Stomach smooth muscle (tissue), 2 donors: ENCODE results near the gene ACTN1.

ENCODE experiments used
- H3K27ac ChIP-seq: one replicate; pipeline ENCODE4 v1.7.0; 2013; ENCODE audit warnings: mild to moderate bottlenecking, low read length, inconsistent platforms
- H3K27me3 ChIP-seq, 2 donors: one replicate each; pipeline ENCODE4 v1.7.0; 2013; ENCODE audit warnings: low read length in 2 of 2; ENCODE audit not compliant: insufficient read depth in 2 of 2, control insufficient read depth in 1 of 2
- H3K36me3 ChIP-seq, 2 donors: one replicate each; pipeline ENCODE4 v1.7.0; 2013; ENCODE audit warnings: low read length in 2 of 2; ENCODE audit not compliant: control insufficient read depth in 2 of 2, insufficient read depth in 2 of 2
- H3K4me1 ChIP-seq: one replicate; pipeline ENCODE4 v1.7.0; 2013; ENCODE audit warnings: low read length; ENCODE audit not compliant: control insufficient read depth, insufficient read depth
- H3K4me3 ChIP-seq, 2 donors: one replicate each; pipeline ENCODE4 v1.7.0; 2013; ENCODE audit warnings: low read length in 2 of 2
- H3K9ac ChIP-seq, 2 donors: one replicate each; pipeline ENCODE4 v1.7.0; 2013; ENCODE audit warnings: low read length in 2 of 2, mild to moderate bottlenecking in 1 of 2
- H3K9me3 ChIP-seq, 2 donors: one replicate each; pipeline ENCODE4 v1.7.0; 2013; ENCODE audit warnings: low read length in 2 of 2; ENCODE audit not compliant: control insufficient read depth in 2 of 2
- donor health status: healthy.
- donor health status: Pancreatic carcinoma.

The ACTN1 gene

DNA sequence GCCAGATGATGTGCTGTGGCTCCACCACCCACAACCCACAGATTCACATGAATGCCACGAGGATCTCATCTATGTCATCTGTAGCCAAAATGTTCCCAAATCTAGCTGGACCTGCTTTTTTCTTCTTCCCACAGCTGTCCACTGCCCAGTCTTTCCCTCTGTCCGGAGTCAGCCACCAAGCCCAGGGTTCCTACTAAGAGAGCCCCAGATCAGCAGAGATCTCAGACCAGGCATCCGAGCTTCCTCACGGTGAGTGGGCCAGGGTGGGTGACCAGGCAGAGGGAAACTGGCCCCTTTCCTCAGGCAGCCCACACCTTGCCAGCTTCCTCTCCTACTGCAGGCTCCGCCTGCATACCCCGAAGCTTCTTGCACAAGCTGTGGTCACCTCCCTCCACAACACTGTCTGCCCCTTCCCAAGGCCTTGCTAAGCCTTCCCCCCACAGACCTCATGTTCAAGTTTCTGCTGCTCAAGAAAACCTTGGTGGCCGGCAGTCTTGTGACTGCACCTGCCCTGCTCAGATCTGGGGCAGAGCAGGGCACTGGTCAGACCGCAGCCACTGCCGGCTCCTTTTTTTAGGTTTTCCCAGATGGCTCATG, 81.4 kb downstream of the ACTN1 start:
- H3K36me3 ChIP-seq: peaks cover 59 to 60% of the 10 kb centered on the region in 2 donors
- peak overlapping the region; percentile 89 for H3K27ac ChIP-seq
- H3K9me3 ChIP-seq: no peaks in the 10 kb centered on the region
- no peak overlapping the region for H3K9ac ChIP-seq
- H3K27me3 ChIP-seq: no peaks in the 10 kb centered on the region
- no peak overlapping the region for H3K4me3 ChIP-seq
- H3K4me1 ChIP-seq: peaks cover 79% of the 10 kb centered on the region

GRCh38 chr14:68896132-68896531, 83.0 kb downstream of the ACTN1 start:
- H3K4me1 ChIP-seq: peaks cover 66% of the 10 kb centered on the region
- no peaks in the 10 kb centered on the region for H3K27me3 ChIP-seq
- peaks cover 57 to 61% of the 10 kb centered on the region in 2 donors for H3K36me3 ChIP-seq
- H3K4me3 ChIP-seq: no peak overlapping the region
- no peak overlapping the region for H3K9ac ChIP-seq
- peak overlapping the region; percentile 88 for H3K27ac ChIP-seq
- no peaks in the 10 kb centered on the region for H3K9me3 ChIP-seq

DNA sequence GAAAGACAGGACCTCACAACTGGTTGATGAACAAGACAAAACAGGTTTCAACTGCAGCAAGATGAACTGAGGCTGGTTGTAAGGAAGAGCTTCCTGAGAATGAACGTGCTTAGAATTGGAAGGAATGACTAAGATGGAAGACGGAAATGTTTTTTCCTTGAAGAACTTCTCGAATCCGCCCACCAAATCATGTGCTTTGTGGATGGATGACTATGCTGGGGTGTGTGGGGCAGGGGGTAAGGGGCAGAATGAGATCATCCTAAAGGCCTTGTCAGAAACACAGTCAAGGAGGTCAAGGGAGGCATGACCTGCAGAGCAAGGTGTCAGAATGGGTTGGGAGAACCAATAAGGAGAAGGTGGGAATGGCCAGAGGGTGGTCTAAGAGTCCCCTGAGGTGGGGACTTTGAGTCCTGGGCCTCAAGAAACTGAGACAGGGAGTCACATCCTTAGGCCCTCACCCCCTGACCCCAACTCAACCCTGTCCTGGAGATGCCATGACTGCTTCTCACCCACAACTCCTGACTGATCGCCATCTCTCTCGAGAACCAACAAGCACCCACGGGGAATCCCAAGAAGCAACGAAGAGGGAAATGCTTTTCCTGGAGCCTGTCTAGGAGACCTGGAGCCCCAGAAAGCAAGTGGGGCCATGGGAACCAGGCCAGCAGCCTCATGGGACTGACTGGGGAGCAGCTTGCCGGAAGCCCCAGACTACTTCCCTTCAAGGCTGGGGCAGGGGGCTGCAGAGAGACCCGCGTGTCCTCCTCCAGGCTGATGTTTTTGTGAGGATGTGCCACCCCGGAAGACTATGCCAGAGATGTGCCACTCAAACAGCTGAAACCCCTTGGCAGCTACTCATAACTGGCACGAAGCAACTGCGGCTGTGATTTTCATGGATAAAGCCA, 84.0 kb downstream of the ACTN1 start:
- H3K9ac ChIP-seq: no peak overlapping the region

GRCh38 chr14:68894123-68894522, 85.0 kb downstream of the ACTN1 start:
- H3K9me3 ChIP-seq: no peaks in the 10 kb centered on the region
- H3K4me1 ChIP-seq: peaks cover 57% of the 10 kb centered on the region
- H3K4me3 ChIP-seq: no peak overlapping the region
- peaks cover 63 to 65% of the 10 kb centered on the region in 2 donors for H3K36me3 ChIP-seq
- peak overlapping the region; percentile 88 for H3K27ac ChIP-seq
- no peak overlapping the region for H3K9ac ChIP-seq
- H3K27me3 ChIP-seq: no peaks in the 10 kb centered on the region

More for the DNA sequence above, 84.0 kb downstream of the ACTN1 start:
- Histone ChIP-seq H3K36me3 (peaks cover 60 to 63% of the 10 kb centered on the region in 2 donors), H3K9me3 (no peaks in the 10 kb centered on the region), H3K4me3 (no peak overlapping the region), H3K4me1 (peaks cover 65% of the 10 kb centered on the region), H3K27me3 (no peaks in the 10 kb centered on the region), H3K27ac (peak overlapping the region; percentile 88)

DNA sequence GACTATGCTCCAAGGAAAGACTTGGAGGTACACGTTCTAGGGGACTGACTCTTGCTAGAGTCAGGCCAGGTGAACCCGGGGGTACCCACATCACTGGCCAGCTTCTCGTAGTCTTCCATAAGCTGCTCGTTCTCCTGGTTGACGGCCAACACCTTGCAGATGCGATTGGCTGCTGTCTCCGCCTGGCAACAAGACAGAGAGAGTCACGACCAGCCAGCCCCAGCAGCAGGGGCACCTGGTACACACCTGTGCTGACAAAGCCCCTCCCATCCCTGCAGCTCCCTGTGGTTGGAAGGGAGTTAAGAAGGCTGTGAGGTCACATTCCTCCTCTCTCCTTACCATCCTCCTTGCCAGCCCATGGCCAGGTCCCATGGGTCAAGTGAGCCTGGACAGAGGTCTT, 85.5 kb downstream of the ACTN1 start:
- Histone ChIP-seq H3K27ac (peak overlapping the region; percentile 88), H3K9me3 (no peaks in the 10 kb centered on the region), H3K36me3 (peaks cover 68 to 69% of the 10 kb centered on the region in 2 donors), H3K4me1 (peaks cover 57% of the 10 kb centered on the region), H3K27me3 (no peaks in the 10 kb centered on the region), H3K9ac (no peak overlapping the region), H3K4me3 (no peak overlapping the region)

- Histone ChIP-seq H3K9me3 (no peaks in the 10 kb centered on the region), H3K4me3 (no peak overlapping the region), H3K27ac (peak overlapping the region; percentile 88), H3K27me3 (no peaks in the 10 kb centered on the region), H3K4me1 (peaks cover 58% of the 10 kb centered on the region), H3K9ac (peak overlapping the region in 1 of 2 donors; percentile 27), H3K36me3 (peaks cover 64 to 68% of the 10 kb centered on the region in 2 donors)
Measured at GRCh38 chr14:68892961-68893360, 86.1 kb downstream of the ACTN1 start.

DNA sequence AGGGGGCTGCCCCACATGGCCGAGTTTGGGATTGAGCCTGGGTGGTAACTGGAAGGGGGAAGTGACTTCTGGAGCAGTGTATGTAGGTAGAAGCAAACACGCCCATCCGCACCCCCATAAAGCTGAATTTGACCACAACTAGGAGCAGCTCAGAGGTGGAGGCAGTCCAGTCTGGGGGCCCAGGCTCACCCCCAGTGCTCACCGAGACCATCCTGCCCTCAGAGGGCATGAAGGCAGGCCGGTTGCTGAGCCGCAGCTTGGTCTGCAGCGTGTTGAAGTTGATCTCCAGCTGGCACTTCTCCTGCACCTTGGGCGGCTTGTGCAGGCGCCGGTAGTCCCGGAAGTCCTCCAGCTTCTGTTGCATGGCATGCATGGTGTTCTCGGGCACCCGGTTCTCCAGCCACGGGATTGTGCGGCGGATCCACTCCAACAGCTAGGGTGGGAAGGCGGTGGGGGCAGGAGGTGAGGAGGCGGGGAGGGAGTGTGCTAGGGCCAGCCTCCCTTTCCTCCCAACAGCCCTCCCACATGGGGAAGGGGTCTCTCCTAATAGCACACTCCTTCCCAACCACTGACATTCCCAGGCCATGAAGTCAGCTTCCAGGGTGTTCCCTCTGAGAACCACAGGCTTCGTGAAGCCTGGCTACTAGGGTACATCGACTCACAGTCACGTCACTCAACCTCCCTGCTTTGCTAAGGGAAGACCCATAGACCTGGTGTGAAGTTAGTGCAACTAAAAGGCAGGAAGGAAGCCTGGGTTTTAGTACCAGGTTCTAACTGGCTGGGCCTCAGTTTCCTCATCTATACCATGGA, 87.0 kb downstream of the ACTN1 start:
- no peaks in the 10 kb centered on the region for H3K27me3 ChIP-seq
- no peak overlapping the region for H3K4me3 ChIP-seq
- H3K4me1 ChIP-seq: peaks cover 58% of the 10 kb centered on the region
- peak overlapping the region; percentile 27 to 51 for H3K9ac ChIP-seq
- peaks cover 64% of the 10 kb centered on the region in 2 donors for H3K36me3 ChIP-seq
- H3K9me3 ChIP-seq: no peaks in the 10 kb centered on the region
- H3K27ac ChIP-seq: peak overlapping the region; percentile 88

GRCh38 chr14:68890173-68890931, 88.8 kb downstream of the ACTN1 start:
- no peaks in the 10 kb centered on the region for H3K27me3 ChIP-seq
- H3K4me3 ChIP-seq: no peak overlapping the region
- H3K9ac ChIP-seq: no peak overlapping the region
- no peaks in the 10 kb centered on the region for H3K9me3 ChIP-seq
- peaks cover 61 to 63% of the 10 kb centered on the region in 2 donors for H3K36me3 ChIP-seq
- H3K4me1 ChIP-seq: peaks cover 61% of the 10 kb centered on the region
- H3K27ac ChIP-seq: peak overlapping the region; percentile 80

DNA sequence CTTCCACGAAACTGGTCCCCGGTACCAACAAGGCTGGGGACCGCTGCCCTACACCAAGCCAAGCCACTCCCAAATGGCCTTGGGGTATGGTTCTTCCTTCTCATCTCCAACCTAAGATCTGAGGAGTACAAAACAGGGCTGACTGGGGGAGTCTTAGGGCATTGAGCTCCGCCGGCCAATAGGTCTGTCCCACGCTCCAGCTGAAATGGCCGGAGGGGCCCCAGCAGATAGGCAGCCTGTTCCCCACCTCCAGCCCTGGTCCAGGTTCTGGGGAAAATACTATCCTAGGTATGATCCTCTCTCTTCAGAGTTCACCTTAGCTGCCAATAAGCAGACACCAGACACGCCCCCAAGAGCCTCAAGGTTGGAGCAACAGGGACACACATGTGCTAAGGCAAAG, 90.2 kb downstream of the ACTN1 start:
- peaks cover 61% of the 10 kb centered on the region for H3K4me1 ChIP-seq
- H3K27ac ChIP-seq: peak overlapping the region; percentile 80
- H3K9me3 ChIP-seq: no peaks in the 10 kb centered on the region
- peaks cover 68 to 75% of the 10 kb centered on the region in 2 donors for H3K36me3 ChIP-seq
- no peaks in the 10 kb centered on the region for H3K27me3 ChIP-seq
- no peak overlapping the region for H3K4me3 ChIP-seq
- no peak overlapping the region for H3K9ac ChIP-seq
